Body of pancreas (tissue), 4 donors: ENCODE results near the gene WDR64.

Source experiments
- CTCF ChIP-seq, 7 experiments: fragments of 450-650 bp in 4 of 7; fragments of 200-600 bp in 3 of 7; sonication (generic) in 3 of 7; IDR thresholded peaks; one replicate each; pipeline ENCODE4 v1.5.1; 2016 to 2019; ENCODE audit warnings: antibody characterized with exemption in 7 of 7
- POLR2A ChIP-seq, 3 donors: fragments of 450-650 bp; IDR thresholded peaks; one replicate each; pipeline ENCODE4 v1.6.1; 2016; ENCODE audit warnings: antibody characterized with exemption in 3 of 3, mild to moderate bottlenecking in 2 of 3

GRCh38 chr1:241615043-241615974, 36.8 kb upstream of the WDR64 start:
- no peak for TF ChIP-seq CTCF (IDR thresholded peaks at IDR 0.05)
- no peak for TF ChIP-seq POLR2A (IDR thresholded peaks at IDR 0.05)
